GM19238 (cell line): Measurements from ENCODE around the gene RNF166.

Source experiments
- DNase-seq: peaks from one replicate; pipeline ENCODE4 v3.0.0; 2011; ENCODE audit warnings: low spot score; ENCODE audit not compliant: insufficient read length

The RNF166 gene

DNA sequence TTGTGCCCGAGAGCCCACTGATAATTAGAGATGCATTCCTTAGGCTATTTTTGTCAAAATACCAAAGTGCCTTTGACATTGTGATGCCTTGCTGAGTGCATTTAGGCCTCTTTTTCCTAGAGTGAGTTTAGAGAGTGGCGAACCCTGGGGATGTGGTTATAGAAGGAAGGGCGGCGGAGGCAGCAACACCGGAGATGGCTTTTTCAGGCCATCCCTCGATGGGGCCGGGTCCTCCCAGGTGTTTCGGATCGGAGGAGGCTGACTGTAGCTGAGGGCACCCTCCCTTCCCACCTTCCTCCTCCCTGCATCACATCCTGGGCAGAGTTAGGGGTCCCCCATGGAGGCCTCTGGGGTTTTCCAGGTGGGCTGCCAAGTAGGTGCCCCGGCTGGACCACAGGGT is 13.3 kb downstream of the RNF166 start:
- DNase-seq, result no peak

GRCh38 chr16:88691924-88692560 is 14.2 kb downstream of the RNF166 start:
- DNase-seq, result no peak

GRCh38 chr16:88691129-88691813 is 14.9 kb downstream of the RNF166 start:
- DNase-seq, result no peak

DNA sequence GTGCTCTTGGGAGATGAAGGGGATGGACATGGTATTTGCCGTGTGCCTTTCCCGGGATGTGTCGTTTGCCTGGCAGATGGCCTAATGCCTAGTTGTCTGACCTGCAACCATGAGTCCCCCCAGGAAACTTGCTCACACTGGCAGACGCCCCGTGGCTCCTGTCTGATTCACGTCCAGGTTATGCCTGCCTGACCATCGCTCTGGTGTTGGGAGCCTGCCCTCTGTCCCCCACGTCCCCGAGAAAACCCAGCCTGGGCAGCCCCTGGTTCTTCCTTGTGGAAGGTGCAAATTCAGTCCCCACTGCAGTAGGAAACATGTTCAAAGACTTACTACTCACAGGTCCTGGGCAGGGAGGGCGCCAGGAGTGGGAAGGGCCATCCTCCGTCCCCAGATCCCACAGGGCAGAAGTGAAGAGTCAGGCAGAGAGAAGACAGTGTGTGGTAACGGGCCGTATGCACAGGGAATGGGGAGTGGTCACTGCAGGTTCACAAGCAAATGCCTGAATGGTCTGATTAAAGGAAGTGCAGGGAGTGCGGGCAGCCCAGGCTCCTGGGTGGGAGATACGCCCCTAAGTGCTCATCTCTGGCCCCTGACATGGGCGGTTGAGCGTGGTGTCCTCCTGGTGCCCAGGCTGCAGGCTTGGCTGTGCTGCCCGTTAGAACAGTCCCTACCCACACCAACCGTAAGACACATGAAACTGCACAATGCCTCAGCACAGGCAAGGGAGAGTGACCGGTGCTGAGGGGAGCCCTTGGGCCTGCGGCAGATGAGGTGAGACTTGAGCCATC is 15.7 kb downstream of the RNF166 start:
- no peak for DNase-seq

GRCh38 chr16:88688013-88688778 is 18.0 kb downstream of the RNF166 start:
- no peak for DNase-seq

DNA sequence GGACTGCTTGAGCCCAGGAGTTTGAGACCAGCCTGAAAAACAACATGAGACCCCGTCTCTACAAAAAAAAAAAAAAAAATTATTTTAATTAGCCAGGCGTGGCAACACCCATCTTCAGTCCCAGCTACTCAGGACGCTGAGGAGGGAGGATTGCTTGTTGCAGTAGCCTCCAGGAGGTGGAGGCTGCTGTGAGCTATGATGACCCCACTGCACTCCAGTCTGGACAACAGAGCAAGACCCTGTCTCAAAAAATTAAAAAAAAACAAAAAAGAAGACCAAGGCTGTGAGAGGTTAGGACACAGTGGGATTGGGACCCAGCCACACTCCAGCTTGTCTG is 18.6 kb downstream of the RNF166 start:
- no peak for DNase-seq

DNA sequence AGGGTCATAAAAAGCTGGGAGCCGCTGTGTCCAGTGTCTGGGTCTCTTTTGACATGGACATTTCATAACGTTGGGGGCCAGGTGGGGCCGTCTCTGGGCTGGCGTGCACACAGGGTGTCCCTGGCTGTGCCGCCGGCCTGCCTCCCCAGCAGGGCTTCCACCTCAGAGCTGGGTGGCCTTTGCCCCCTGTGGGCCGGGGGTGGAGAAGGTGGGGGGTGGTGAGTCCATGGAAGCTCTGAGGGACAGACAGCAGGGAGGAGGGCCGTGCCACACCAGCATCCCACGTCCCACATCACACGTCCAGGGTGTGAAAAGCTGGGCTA is 19.0 kb downstream of the RNF166 start:
- no peak for DNase-seq

- DNase-seq, result peak; percentile 95
Measured at GRCh38 chr16:88686439-88687253, 19.6 kb downstream of the RNF166 start, which contains the start of gene SNAI3. Gene SNAI3 (minus strand): TSS chr16:88686507. CDS start chr16:88686406, 101 bp downstream.

- DNase-seq, result no peak
Measured at GRCh38 chr16:88686062-88686438, 20.2 kb downstream of the RNF166 start.

- no peak for DNase-seq
Measured at GRCh38 chr16:88685156-88686061, 20.8 kb downstream of the RNF166 start.

DNA sequence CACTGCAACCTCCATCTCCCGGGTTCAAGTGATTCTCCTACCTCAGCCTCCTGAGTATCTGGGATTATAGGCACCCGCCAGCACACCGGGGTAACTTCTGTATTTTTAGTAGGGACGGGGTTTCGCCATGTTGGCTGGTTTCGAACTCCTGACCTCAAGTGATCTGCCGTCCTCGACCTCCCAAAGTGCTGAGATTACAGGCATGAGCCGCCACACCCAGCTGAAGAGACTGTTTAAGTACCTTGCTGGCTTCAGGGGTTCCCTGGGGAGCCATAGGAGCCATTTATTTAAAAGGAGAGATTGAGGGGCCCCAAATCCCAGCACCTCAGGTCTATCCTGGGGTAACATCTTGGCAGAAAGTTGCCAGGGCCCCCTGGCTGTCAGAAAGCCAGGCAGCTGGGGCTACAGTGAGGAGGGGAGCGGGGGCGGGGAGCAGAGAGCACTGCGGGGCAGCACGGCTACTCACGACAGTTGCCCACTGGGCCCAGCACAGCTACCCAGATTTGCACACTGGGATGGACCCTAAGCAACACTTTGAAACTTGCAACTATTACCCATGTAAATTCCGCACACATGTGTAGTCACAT is 21.5 kb downstream of the RNF166 start:
- no peak for DNase-seq

- DNase-seq, result peak; percentile 91
Measured at GRCh38 chr16:88681709-88682451, 24.3 kb downstream of the RNF166 start.

- no peak for DNase-seq
Measured at GRCh38 chr16:88681084-88681680, 25.0 kb downstream of the RNF166 start.

- no peak for DNase-seq
Measured at GRCh38 chr16:88680554-88681083, 25.6 kb downstream of the RNF166 start.

DNA sequence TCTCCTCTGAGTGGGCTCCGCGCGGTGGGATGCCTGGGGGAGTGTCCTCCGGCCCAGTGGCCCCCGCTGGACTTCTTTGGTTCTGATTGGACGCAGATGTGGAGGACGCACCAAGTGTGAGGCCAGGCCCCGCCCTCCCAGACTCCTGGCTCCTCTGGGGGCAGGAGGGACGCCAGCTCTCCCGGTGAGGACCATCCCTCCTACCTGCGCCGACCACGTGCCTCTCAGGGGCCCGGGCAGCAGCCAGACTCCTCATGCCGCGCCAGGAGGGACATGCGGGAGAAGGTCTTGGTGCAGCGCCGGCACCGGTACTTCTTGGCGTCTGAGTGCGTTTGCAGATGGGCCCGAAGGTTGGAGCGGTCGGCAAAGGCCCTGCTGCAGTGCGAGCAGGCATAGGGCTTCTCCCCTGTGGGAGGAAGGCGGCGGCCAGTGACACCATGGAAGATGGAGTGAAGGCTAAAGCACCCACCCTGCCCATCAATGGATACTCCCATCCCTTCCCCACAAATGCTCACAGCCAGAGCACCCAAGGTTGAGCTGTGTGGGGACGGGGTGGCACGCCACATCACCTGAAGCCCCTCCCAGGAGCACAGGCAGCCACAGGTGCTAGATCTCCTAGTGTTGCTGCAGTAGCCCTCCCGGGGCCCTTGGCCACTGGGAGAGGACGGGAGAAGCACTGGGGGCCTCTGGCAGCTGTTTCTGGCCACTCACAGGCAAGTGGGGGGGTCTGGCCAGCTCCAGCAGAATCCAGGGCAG is 27.8 kb downstream of the RNF166 start:
- no peak for DNase-seq

DNA sequence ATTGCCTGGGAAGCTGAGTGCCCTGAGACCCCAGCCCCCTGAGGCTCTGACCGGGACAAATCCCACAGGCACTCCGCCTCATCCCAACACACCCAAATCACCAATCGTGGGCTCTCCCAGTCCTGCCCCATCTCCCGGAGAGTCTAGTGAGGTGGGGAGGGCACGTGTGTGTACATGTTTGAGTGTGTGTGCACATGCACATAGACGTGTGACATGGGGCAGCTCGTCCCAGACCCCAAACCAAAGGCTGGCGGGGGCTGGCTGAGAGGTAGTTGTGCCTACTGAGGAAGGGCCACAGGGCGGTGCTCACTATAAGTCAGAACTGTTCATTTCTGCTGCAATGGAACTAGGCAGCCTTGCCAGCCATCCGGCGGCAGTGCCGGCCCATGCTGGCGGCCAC is 28.5 kb downstream of the RNF166 start:
- no peak for DNase-seq

GRCh38 chr16:88676502-88677242 is 29.5 kb downstream of the RNF166 start:
- DNase-seq, result no peak
